K562 (cell line): Measurements from ENCODE around the gene NAA15. TPM values are rescaled to one million over a fixed set of nuclear protein-coding genes. Genes with fewer than 3 reads are reported as not detected.

Experiments
- HEY1 ChIP-seq: fragments of 250-450 bp; sonication (Bioruptor Pico); IDR thresholded peaks from 2 replicates; pipeline ENCODE4 v1.5.0; 2020; ENCODE audit warnings: mild to moderate bottlenecking, moderate library complexity, borderline replicate concordance
- ILK ChIP-seq: fragments of 450-650 bp; IDR thresholded peaks from 2 replicates; pipeline ENCODE4 v1.6.1; 2016; ENCODE audit warnings: missing genetic modification characterization, low read depth, mild to moderate bottlenecking, missing compliant biosample characterization, moderate library complexity, borderline replicate concordance
- JUN ChIP-seq, 2 experiments: sonication (generic) in 1 of 2; formaldehyde crosslinking in 1 of 2; IDR thresholded peaks; 2 replicates each; pipeline versions ENCODE4 v1.6.1 to v1.8.0; 2012 to 2022; ENCODE audit warnings: borderline replicate concordance in 2 of 2, mild to moderate bottlenecking in 2 of 2, improper control_type of control experiment in 1 of 2, low read depth in 1 of 2, low read length in 1 of 2, missing genetic modification reagents in 1 of 2
- MTA1 ChIP-seq: fragments of 450-650 bp; IDR thresholded peaks from 2 replicates; pipeline ENCODE4 v1.6.1; 2017; ENCODE audit warnings: borderline replicate concordance
- PHF20 ChIP-seq: fragments of 450-650 bp; IDR thresholded peaks from 2 replicates; pipeline ENCODE4 v1.6.1; 2018; ENCODE audit not compliant: partially characterized antibody
- POLR2G ChIP-seq: fragments of 200-400 bp; formaldehyde crosslinking; IDR thresholded peaks from 2 replicates; pipeline ENCODE4 v1.6.1; 2017; ENCODE audit warnings: low read depth, mild to moderate bottlenecking, antibody characterized with exemption, low read length, moderate library complexity
- RBM34 ChIP-seq: fragments of 200-400 bp; formaldehyde crosslinking; IDR thresholded peaks from 2 replicates; pipeline ENCODE4 v1.6.1; 2018; ENCODE audit warnings: low read length, borderline replicate concordance; ENCODE audit not compliant: insufficient read depth
- SMARCA5 ChIP-seq: fragments of 450-650 bp; IDR thresholded peaks from 2 replicates; pipeline ENCODE4 v1.6.1; 2016
- SUPT5H ChIP-seq: fragments of 450-650 bp; IDR thresholded peaks from 2 replicates; pipeline ENCODE4 v1.6.1; 2016
- YY1 ChIP-seq, 3 experiments: IDR thresholded peaks; 2 replicates each; pipeline ENCODE4 v1.6.1; 2011; ENCODE audit warnings: low read length in 2 of 3, mild to moderate bottlenecking in 2 of 3, moderate library complexity in 2 of 3, borderline replicate concordance in 1 of 3, control low read depth in 1 of 3, low read depth in 1 of 3; ENCODE audit not compliant: insufficient read depth in 3 of 3, insufficient replicate concordance in 2 of 3, control insufficient read depth in 1 of 3, insufficient read length in 1 of 3; ENCODE audit errors: extremely low read depth in 1 of 3
- ZEB2 ChIP-seq: fragments of 450-650 bp; IDR thresholded peaks from 2 replicates; pipeline ENCODE4 v1.6.1; 2016
- ZNF232 ChIP-seq: sonication (generic); formaldehyde crosslinking; IDR thresholded peaks from 2 replicates; pipeline ENCODE4 v1.8.0; 2022; ENCODE audit warnings: mild to moderate bottlenecking, missing genetic modification reagents
- polyA plus RNA-seq, 8 experiments: library from polyadenylated mRNA; depleted of rRNA in 4 of 8; stranded (reverse) in 5 of 8; unstranded in 3 of 8; fragments of >200 nt; fragmentation: Nextera tagmentation in 2 of 8; fragmentation: Illumina TruSeq in 1 of 8; extraction: Ambion mirVana in 2 of 8; extraction: Trizol in 1 of 8; gene quantifications; 2 replicates each; pipeline versions ENCODE4 v1.2.1 to v1.2.3, GENCODE V29; 2011 to 2014; ENCODE audit warnings: inconsistent platforms in 1 of 8, missing spikeins in 1 of 8
- total RNA-seq, 7 experiments: library from RNA; depleted of rRNA in 6 of 7; stranded (reverse); fragments of >200 nt in 6 of 7; fragmentation: Illumina TruSeq in 2 of 7; extraction: Trizol in 2 of 7; gene quantifications; 2 replicates each; pipeline versions ENCODE4 v1.2.1 to v1.2.3, GENCODE V29; 2011 to 2021; ENCODE audit warnings: low replicate concordance in 1 of 7
- TF ChIP-seq, protein P1 (sequence below): fragments of 250-450 bp; sonication (Bioruptor Pico); IDR thresholded peaks from 2 replicates; pipeline ENCODE4 v1.8.0; 2021; ENCODE audit warnings: borderline replicate concordance, mild to moderate bottlenecking, moderate library complexity; ENCODE audit not compliant: poor library complexity, severe bottlenecking
- TF ChIP-seq, protein P2 (sequence below): fragments of 250-450 bp; sonication (Bioruptor Pico); IDR thresholded peaks from 2 replicates; pipeline ENCODE4 v1.5.0; 2021; ENCODE audit warnings: mild to moderate bottlenecking, moderate library complexity
- TF ChIP-seq, protein P3 (sequence below): sonication (generic); formaldehyde crosslinking; IDR thresholded peaks from 2 replicates; pipeline ENCODE4 v1.8.1; 2023; ENCODE audit warnings: missing genetic modification reagents, mild to moderate bottlenecking, borderline replicate concordance
- TF ChIP-seq, protein P4 (sequence below): sonication (generic); formaldehyde crosslinking; IDR thresholded peaks from 2 replicates; pipeline ENCODE4 v1.8.0; 2022; ENCODE audit warnings: mild to moderate bottlenecking, missing genetic modification reagents

The NAA15 gene
- total and polyA plus RNA-seq, 9 of the 15 experiments (the other 6 are each of a cell fraction or from before 2014, with no cell fraction given), result 37.8 to 117 (median 63.2) TPM

DNA sequence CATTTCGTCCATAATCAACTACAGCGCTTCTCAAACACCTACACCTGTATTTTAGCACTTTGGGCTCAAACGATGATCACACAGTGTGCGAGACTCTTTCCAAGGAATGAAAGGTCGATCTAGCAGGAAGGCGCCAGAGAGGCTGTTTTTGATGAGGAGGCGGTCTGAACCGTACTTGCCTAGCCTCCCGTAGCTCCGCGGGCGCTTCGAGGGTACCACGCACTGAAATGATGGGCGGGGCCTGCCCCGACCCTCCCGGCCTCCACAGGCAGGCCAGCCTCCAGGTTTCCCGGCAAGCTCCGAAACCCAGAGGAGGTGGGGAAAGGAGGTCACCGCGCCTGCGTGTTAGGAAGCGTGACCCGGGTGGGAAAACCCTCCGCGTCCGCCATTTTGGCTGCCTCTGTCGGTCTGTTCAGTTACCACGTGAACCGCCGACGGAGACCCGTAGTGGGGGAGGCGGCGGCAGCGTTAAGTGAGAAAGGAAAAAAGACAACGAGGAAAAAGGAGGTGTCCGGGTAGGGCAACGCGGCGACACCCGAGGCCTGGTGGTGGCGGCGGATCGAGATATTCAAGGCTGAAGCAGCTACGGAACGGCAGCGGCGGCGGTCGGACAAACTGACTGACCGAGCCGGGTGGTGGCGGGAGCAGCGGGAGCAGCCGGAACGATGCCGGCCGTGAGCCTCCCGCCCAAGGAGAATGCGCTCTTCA, at the start of gene NAA15 (continued):
- TF ChIP-seq, protein P1, sequence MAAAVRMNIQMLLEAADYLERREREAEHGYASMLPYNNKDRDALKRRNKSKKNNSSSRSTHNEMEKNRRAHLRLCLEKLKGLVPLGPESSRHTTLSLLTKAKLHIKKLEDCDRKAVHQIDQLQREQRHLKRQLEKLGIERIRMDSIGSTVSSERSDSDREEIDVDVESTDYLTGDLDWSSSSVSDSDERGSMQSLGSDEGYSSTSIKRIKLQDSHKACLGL, result peak; percentile 87
- TF ChIP-seq ZEB2 (peak; percentile 47; the same call in 1 of the 2 replicates), POLR2G (peak; percentile 88), HEY1 (CRISPR knock-in tag) (no peak), JUN (IDR thresholded peaks at IDR 0.05; ENCODE audit: borderline replicate concordance, low read depth, low read length) (no peak), JUN (CRISPR knock-in tag; IDR thresholded peaks at IDR 0.05; ENCODE audit: borderline replicate concordance) (peak; percentile 77; the same call in 1 of the 2 replicates), MTA1 (0 out of 2 replicates have a peak, but pooled peaks have one; percentile 42), ZNF232 (CRISPR knock-in tag) (no peak), ILK (tag) (no peak), PHF20 (peak; percentile 89), SMARCA5 (no peak), YY1 (IDR thresholded peaks at IDR 0.05; ENCODE audit: borderline replicate concordance in 1 of 3, control insufficient read depth in 1 of 3, extremely low read depth in 1 of 3, insufficient read depth in 3 of 3, insufficient read length in 1 of 3, insufficient replicate concordance in 2 of 3, low read depth in 1 of 3, low read length in 2 of 3) (peak; percentile 87 to 98 (median 96)), RBM34 (no peak), SUPT5H (peak; percentile 91)
- TF ChIP-seq, protein P2, sequence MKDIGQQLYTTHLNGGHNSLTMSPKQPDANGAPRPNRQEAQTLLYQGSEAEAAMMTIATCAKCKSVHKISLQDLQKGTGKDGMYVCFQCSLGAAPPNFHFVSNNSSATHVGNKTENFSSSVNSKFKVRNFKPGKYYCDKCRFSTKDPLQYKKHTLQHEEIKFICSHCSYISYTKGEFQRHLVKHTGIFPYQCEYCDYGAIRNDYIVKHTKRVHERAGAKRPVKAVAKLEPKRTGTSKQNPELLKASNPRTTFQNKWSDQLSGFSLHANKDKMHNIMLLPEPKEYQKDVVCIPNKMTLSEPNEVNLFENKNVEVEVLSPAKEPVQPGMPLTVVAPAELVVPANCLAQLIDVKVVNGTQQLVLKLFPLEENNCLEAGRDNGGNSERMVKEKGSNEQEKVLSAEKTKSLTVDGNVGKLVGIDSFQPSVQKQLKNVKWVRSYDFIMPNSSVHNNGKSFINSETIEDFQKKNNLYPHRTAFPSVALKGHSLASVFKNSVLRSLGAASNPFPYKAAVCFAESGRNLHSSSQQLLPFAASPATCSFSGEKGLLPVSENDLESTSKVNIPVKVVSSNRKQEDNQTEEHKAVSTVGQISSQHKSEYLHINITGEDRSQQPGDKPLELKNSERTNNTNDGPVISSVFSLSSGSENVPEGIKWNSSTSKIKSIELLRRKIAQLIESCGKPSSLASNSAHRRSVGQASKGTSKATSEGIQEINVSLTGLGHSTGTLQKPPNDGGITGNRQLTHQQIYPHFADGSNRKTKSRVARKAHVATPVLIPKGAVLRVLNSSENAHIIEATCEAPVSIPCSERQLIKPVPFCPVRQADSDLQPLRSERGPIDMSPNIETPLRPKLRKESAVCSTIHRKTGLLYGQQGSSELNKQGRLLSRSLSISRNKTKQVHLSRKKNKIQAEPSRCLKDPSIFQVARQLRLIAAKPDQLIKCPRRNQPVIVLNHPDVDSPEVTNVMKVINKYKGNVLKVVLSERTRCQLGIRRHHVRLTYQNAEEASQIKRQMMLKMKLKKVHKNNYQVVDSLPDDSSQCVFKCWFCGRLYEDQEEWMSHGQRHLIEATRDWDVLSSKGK (CRISPR knock-in tag), result no peak
- TF ChIP-seq, protein P3, sequence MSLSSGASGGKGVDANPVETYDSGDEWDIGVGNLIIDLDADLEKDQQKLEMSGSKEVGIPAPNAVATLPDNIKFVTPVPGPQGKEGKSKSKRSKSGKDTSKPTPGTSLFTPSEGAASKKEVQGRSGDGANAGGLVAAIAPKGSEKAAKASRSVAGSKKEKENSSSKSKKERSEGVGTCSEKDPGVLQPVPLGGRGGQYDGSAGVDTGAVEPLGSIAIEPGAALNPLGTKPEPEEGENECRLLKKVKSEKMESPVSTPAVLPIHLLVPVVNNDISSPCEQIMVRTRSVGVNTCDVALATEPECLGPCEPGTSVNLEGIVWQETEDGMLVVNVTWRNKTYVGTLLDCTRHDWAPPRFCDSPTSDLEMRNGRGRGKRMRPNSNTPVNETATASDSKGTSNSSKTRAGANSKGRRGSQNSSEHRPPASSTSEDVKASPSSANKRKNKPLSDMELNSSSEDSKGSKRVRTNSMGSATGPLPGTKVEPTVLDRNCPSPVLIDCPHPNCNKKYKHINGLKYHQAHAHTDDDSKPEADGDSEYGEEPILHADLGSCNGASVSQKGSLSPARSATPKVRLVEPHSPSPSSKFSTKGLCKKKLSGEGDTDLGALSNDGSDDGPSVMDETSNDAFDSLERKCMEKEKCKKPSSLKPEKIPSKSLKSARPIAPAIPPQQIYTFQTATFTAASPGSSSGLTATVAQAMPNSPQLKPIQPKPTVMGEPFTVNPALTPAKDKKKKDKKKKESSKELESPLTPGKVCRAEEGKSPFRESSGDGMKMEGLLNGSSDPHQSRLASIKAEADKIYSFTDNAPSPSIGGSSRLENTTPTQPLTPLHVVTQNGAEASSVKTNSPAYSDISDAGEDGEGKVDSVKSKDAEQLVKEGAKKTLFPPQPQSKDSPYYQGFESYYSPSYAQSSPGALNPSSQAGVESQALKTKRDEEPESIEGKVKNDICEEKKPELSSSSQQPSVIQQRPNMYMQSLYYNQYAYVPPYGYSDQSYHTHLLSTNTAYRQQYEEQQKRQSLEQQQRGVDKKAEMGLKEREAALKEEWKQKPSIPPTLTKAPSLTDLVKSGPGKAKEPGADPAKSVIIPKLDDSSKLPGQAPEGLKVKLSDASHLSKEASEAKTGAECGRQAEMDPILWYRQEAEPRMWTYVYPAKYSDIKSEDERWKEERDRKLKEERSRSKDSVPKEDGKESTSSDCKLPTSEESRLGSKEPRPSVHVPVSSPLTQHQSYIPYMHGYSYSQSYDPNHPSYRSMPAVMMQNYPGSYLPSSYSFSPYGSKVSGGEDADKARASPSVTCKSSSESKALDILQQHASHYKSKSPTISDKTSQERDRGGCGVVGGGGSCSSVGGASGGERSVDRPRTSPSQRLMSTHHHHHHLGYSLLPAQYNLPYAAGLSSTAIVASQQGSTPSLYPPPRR (CRISPR knock-in tag), result no peak
- TF ChIP-seq, protein P4, sequence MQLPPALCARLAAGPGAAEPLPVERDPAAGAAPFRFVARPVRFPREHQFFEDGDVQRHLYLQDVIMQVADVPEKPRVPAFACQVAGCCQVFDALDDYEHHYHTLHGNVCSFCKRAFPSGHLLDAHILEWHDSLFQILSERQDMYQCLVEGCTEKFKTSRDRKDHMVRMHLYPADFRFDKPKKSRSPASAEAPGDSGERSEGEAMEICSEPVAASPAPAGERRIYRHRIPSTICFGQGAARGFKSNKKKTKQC (CRISPR knock-in tag), result peak; percentile 74; the same call in 1 of the 2 replicates
